ENCODE measurements around the gene IL17RD. TPM values are rescaled to one million over a fixed set of nuclear protein-coding genes. Genes with fewer than 3 reads are reported as not detected.
A peak's percentile ranks its signal among the peaks of the same experiment; 100 is the strongest.

The IL17RD gene
- total RNA-seq, 1 experiment from 2014 or later, result 31.7 TPM

GRCh38 chr3:57094575-57094974, 70.6 kb downstream of the IL17RD start:
- Histone ChIP-seq H3K4me1 (ENCODE audit: insufficient read depth, low read length) (no peaks in the 10 kb centered on the region), H3K27me3 (ENCODE audit: insufficient read depth, low read length) (no peaks in the 10 kb centered on the region), H3K23ac (ENCODE audit: insufficient read length, low read depth, low read length) (no peak overlapping the region), H3T11ph (ENCODE audit: low read length) (no peak overlapping the region), H3K9ac (ENCODE audit: extremely low read depth, insufficient read length, low read length) (no peak overlapping the region), H2BK20ac (ENCODE audit: low read depth, low read length, poor library complexity, severe bottlenecking) (no peak overlapping the region), H2BK15ac (ENCODE audit: low read depth, low read length) (no peak overlapping the region), H2AFZ (ENCODE audit: low read length) (no peak overlapping the region), H3K27ac (ENCODE audit: insufficient read length, low read depth, low read length) (no peak overlapping the region), H3K9me3 (ENCODE audit: control insufficient read depth, low read depth, low read length) (no peaks in the 10 kb centered on the region), H2AK5ac (ENCODE audit: insufficient read length, low read length) (no peak overlapping the region), H3K18ac (ENCODE audit: insufficient read length, low read depth, low read length) (no peak overlapping the region), H3K79me1 (ENCODE audit: insufficient read depth, low read depth, low read length, poor library complexity, severe bottlenecking) (no peaks in the 10 kb centered on the region), H4K5ac (ENCODE audit: insufficient read length, low read depth, low read length) (no peak overlapping the region), H3K23me2 (ENCODE audit: insufficient read length, low read depth, low read length, poor library complexity, severe bottlenecking) (no peaks in the 10 kb centered on the region), H2BK120ac (ENCODE audit: low read depth, low read length, poor library complexity, severe bottlenecking) (no peak overlapping the region), H2BK5ac (ENCODE audit: insufficient read length, low read length) (no peak overlapping the region), H4K91ac (ENCODE audit: insufficient read length, low read depth, low read length) (no peak overlapping the region), H4K20me1 (ENCODE audit: control insufficient read depth, insufficient read depth, insufficient read length) (no peaks in the 10 kb centered on the region), H3K4me2 (ENCODE audit: insufficient read depth, insufficient read length, low read length) (no peak overlapping the region), H2BK12ac (ENCODE audit: insufficient read length, low read depth, low read length) (no peak overlapping the region), H3K14ac (ENCODE audit: insufficient read depth, low read length) (no peak overlapping the region), H3K4ac (ENCODE audit: low read depth, low read length) (no peak overlapping the region), H4K8ac (replicated peaks; ENCODE audit: insufficient read length, low read depth, low read length) (no peak overlapping the region), H3K79me2 (ENCODE audit: insufficient read depth, low read length) (no peaks in the 10 kb centered on the region), H3K56ac (ENCODE audit: insufficient read length, low read depth, low read length) (no peak overlapping the region)
- no peak for TF ChIP-seq CTCF (conservative IDR thresholded peaks at IDR 0.05)
- Mint-ChIP-seq H3K36me3 (ENCODE audit: insufficient read depth in 1 of 3, low read depth in 3 of 3) (peaks cover 17 to 33% (median 31%) of the 10 kb centered on the region in 3 experiments; a peak in 5 of 7 replicates), H3K4me1 (peaks cover 9 to 11% of the 10 kb centered on the region in 2 experiments), H3K27ac (peak overlapping the region in 2 of 3 experiments; percentile 30 to 61; a peak in 3 of 7 replicates), H3K4me3 (no peak overlapping the region), H3K9me3 (no peaks in the 10 kb centered on the region), H3K27me3 (ENCODE audit: low read depth) (no peaks in the 10 kb centered on the region)
- no CpG with 5 or more reads among the region's 4 CpGs for WGBS (ENCODE audit: extremely low coverage, insufficient read length, low lambda C conversion rate)
- no peak for DNase-seq
